Stimulated activated effector memory CD8-positive, alpha-beta T cell treated with anti-CD3 and anti-CD28 coated beads, Interleukin-12 subunit alpha, Interleukin-12 subunit beta, amount 100 ng/mL, for 72 hours (primary cell): ENCODE results near the gene TLR5.

Experiments
- ATAC-seq: fragments of 150-1000 bp; cut with Tn5 transposase; 2 replicates; pipeline ENCODE4 v1.10.0; 2021
- DNase-seq, 2 donors: peaks; one replicate each; pipeline ENCODE4 v3.0.0; 2021 to 2022; ENCODE audit warnings: low spot score in 2 of 2
- H3K27ac Mint-ChIP-seq: one replicate; pipeline ENCODE4 v1.8.0; 2022; ENCODE audit warnings: mild to moderate bottlenecking, mixed read lengths
- H3K36me3 Mint-ChIP-seq: one replicate; pipeline ENCODE4 v1.8.0; 2022; ENCODE audit warnings: mild to moderate bottlenecking, mixed read lengths
- H3K4me1 Mint-ChIP-seq: one replicate; pipeline ENCODE4 v1.8.0; 2022; ENCODE audit warnings: mixed read lengths
- H3K4me3 Mint-ChIP-seq: one replicate; pipeline ENCODE4 v1.8.0; 2022; ENCODE audit warnings: mild to moderate bottlenecking, mixed read lengths
- H3K9me3 Mint-ChIP-seq: one replicate; pipeline ENCODE4 v1.8.0; 2022; ENCODE audit warnings: mixed read lengths

Gene TLR5

GRCh38 chr1:223137455-223138085, 5.5 kb downstream of the TLR5 start:
- ATAC-seq: no peak
- Mint-ChIP-seq H3K9me3 (no peaks in the 10 kb centered on the region), H3K4me3 (no peak overlapping the region), H3K4me1 (no peaks in the 10 kb centered on the region), H3K27ac (no peak overlapping the region), H3K36me3 (no peaks in the 10 kb centered on the region)
- no peak for DNase-seq

GRCh38 chr1:223136086-223136485, 7.0 kb downstream of the TLR5 start:
- no peaks in the 10 kb centered on the region for H3K9me3 Mint-ChIP-seq
- no peaks in the 10 kb centered on the region for H3K36me3 Mint-ChIP-seq
- H3K27ac Mint-ChIP-seq: no peak overlapping the region
- no peak for DNase-seq
- no peaks in the 10 kb centered on the region for H3K4me1 Mint-ChIP-seq
- ATAC-seq: no peak
- H3K4me3 Mint-ChIP-seq: no peak overlapping the region

- H3K4me3 Mint-ChIP-seq: no peak overlapping the region
- no peak overlapping the region for H3K27ac Mint-ChIP-seq
- no peak for ATAC-seq
- DNase-seq: no peak
- H3K36me3 Mint-ChIP-seq: no peaks in the 10 kb centered on the region
- peaks cover 5% of the 10 kb centered on the region for H3K4me1 Mint-ChIP-seq
- H3K9me3 Mint-ChIP-seq: no peaks in the 10 kb centered on the region
These were observed 7.7 kb downstream of the TLR5 start for GRCh38 chr1:223135176-223135942.

GRCh38 chr1:223133824-223134435, 9.1 kb downstream of the TLR5 start:
- H3K36me3 Mint-ChIP-seq: no peaks in the 10 kb centered on the region
- H3K27ac Mint-ChIP-seq: no peak overlapping the region
- DNase-seq (peak; percentile 72 to 85), ATAC-seq (peak; percentile 81)
- peaks cover 13% of the 10 kb centered on the region for H3K4me1 Mint-ChIP-seq
- H3K4me3 Mint-ChIP-seq: peak overlapping the region; percentile 42
- no peaks in the 10 kb centered on the region for H3K9me3 Mint-ChIP-seq

GRCh38 chr1:223133306-223133823, 9.7 kb downstream of the TLR5 start:
- ATAC-seq (peak; percentile 3), DNase-seq (no peak)
- H3K36me3 Mint-ChIP-seq: no peaks in the 10 kb centered on the region
- H3K4me3 Mint-ChIP-seq: peak overlapping the region; percentile 42
- H3K27ac Mint-ChIP-seq: no peak overlapping the region
- H3K9me3 Mint-ChIP-seq: no peaks in the 10 kb centered on the region
- H3K4me1 Mint-ChIP-seq: peaks cover 16% of the 10 kb centered on the region

- peak overlapping the region; percentile 10 for H3K4me3 Mint-ChIP-seq
- no peaks in the 10 kb centered on the region for H3K36me3 Mint-ChIP-seq
- no peak overlapping the region for H3K27ac Mint-ChIP-seq
- ATAC-seq (peak; percentile 78), DNase-seq (peak; percentile 69 to 82)
- H3K4me1 Mint-ChIP-seq: peaks cover 16% of the 10 kb centered on the region
- H3K9me3 Mint-ChIP-seq: no peaks in the 10 kb centered on the region
These were observed 13.7 kb downstream of the TLR5 start for GRCh38 chr1:223129229-223129901.

- no peak overlapping the region for H3K4me3 Mint-ChIP-seq
- no peaks in the 10 kb centered on the region for H3K9me3 Mint-ChIP-seq
- no peak for DNase-seq
- no peak overlapping the region for H3K27ac Mint-ChIP-seq
- no peak for ATAC-seq
- H3K4me1 Mint-ChIP-seq: peaks cover 24% of the 10 kb centered on the region
- no peaks in the 10 kb centered on the region for H3K36me3 Mint-ChIP-seq
These were observed 16.3 kb downstream of the TLR5 start for GRCh38 chr1:223126741-223127140.

GRCh38 chr1:223125766-223126165, 17.3 kb downstream of the TLR5 start:
- Mint-ChIP-seq H3K36me3 (no peaks in the 10 kb centered on the region), H3K9me3 (no peaks in the 10 kb centered on the region), H3K4me1 (peaks cover 24% of the 10 kb centered on the region), H3K4me3 (no peak overlapping the region), H3K27ac (no peak overlapping the region)
- DNase-seq: no peak
- no peak for ATAC-seq

- Mint-ChIP-seq H3K9me3 (no peaks in the 10 kb centered on the region), H3K4me3 (peak overlapping the region; percentile 34), H3K27ac (no peak overlapping the region), H3K36me3 (no peaks in the 10 kb centered on the region), H3K4me1 (peaks cover 9% of the 10 kb centered on the region)
- DNase-seq (no peak), ATAC-seq (no peak)
These were observed 19.9 kb downstream of the TLR5 start for GRCh38 chr1:223123011-223123610.

- Mint-ChIP-seq H3K27ac (no peak overlapping the region), H3K36me3 (no peaks in the 10 kb centered on the region), H3K4me1 (peaks cover 4% of the 10 kb centered on the region), H3K4me3 (no peak overlapping the region), H3K9me3 (no peaks in the 10 kb centered on the region)
- ATAC-seq (no peak), DNase-seq (no peak)
These were observed 24.6 kb downstream of the TLR5 start for GRCh38 chr1:223118418-223118817.

GRCh38 chr1:223116950-223117349, 26.1 kb downstream of the TLR5 start:
- H3K36me3 Mint-ChIP-seq: no peaks in the 10 kb centered on the region
- ATAC-seq (no peak), DNase-seq (no peak)
- no peaks in the 10 kb centered on the region for H3K4me1 Mint-ChIP-seq
- no peak overlapping the region for H3K4me3 Mint-ChIP-seq
- H3K27ac Mint-ChIP-seq: no peak overlapping the region
- no peaks in the 10 kb centered on the region for H3K9me3 Mint-ChIP-seq

- no peaks in the 10 kb centered on the region for H3K36me3 Mint-ChIP-seq
These were observed 28.2 kb downstream of the TLR5 start for GRCh38 chr1:223114871-223115270.

GRCh38 chr1:223110952-223111351, 32.1 kb downstream of the TLR5 start:
- DNase-seq (no peak), ATAC-seq (no peak)

More at GRCh38 chr1:223114871-223115270, 28.2 kb downstream of the TLR5 start:
- ATAC-seq (no peak), DNase-seq (no peak)
- H3K9me3 Mint-ChIP-seq: no peaks in the 10 kb centered on the region
- H3K4me1 Mint-ChIP-seq: peaks cover 2% of the 10 kb centered on the region
- no peak overlapping the region for H3K27ac Mint-ChIP-seq
- no peak overlapping the region for H3K4me3 Mint-ChIP-seq

GRCh38 chr1:223109581-223110026, 33.4 kb downstream of the TLR5 start:
- DNase-seq: no peak
- peak; percentile 79 for ATAC-seq
- Mint-ChIP-seq H3K4me1 (peaks cover 8% of the 10 kb centered on the region), H3K36me3 (no peaks in the 10 kb centered on the region), H3K9me3 (no peaks in the 10 kb centered on the region), H3K27ac (no peak overlapping the region), H3K4me3 (no peak overlapping the region)

More at GRCh38 chr1:223110952-223111351, 32.1 kb downstream of the TLR5 start:
- peaks cover 8% of the 10 kb centered on the region for H3K4me1 Mint-ChIP-seq
- no peaks in the 10 kb centered on the region for H3K36me3 Mint-ChIP-seq
- H3K27ac Mint-ChIP-seq: no peak overlapping the region
- H3K9me3 Mint-ChIP-seq: no peaks in the 10 kb centered on the region
- H3K4me3 Mint-ChIP-seq: no peak overlapping the region

- Mint-ChIP-seq H3K4me3 (no peak overlapping the region), H3K36me3 (no peaks in the 10 kb centered on the region), H3K4me1 (peaks cover 8% of the 10 kb centered on the region), H3K27ac (no peak overlapping the region), H3K9me3 (no peaks in the 10 kb centered on the region)
- DNase-seq: no peak
- ATAC-seq: no peak
These were observed 36.2 kb downstream of the TLR5 start for GRCh38 chr1:223106856-223107255.
